NOMO-1 (cell line): ENCODE results near the gene FTH1.
A peak's percentile ranks its signal among the peaks of the same experiment; 100 is the strongest.
"Not testable (repeated sequence)": the region's sequence is repeated elsewhere in the genome, so short reads cannot be mapped to it uniquely, and the experiment has no call there.

Source experiments
- DNase-seq, 2 experiments: peaks; one replicate each; lab custom pipeline; 2025; ENCODE audit not compliant: unreplicated experiment in 2 of 2; lab: John Stamatoyannopoulos, UW

FTH1 gene

GRCh38 chr11:61967116-61967923 is at the start of gene FTH1:
Gene FTH1 (minus strand): TSS chr11:61967634. CDS start chr11:61967425, 209 bp downstream.
- peak; percentile 73 to 87 for DNase-seq

GRCh38 chr11:62015615-62016014 is 48.2 kb upstream of the FTH1 start:
- DNase-seq: no peak

- DNase-seq: no peak
These were observed 46.4 kb upstream of the FTH1 start for GRCh38 chr11:62013537-62014476.

DNA sequence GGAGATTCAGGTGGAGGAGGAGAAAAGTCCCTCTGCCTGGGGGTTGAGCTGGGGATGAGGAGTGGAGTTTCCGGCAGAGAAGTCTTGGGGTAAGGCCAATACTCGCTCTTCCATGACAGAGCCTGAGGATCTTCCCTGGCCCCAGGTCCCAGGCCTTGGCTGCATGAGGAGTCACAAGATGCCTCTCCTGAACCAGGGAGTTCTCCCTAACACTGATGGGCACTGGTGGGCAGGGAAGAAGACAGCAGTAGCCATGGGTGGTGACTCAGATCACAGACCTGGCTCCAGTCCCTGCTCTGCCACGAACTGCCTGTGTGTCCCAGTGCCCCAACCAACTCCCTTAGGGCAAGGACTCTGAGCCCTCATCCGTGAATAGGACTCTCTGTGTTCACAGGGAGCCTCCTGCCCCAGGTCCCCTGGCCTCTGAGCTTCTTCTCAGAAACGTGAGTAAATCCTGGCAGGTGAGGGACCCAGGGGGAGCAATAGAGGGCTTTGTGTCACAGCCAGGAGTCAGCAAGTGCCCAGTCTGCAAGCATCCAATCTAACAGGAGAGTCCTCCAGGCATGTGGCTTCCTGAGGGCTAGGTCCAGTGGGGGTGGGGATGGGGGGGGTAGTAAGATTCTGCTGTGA is 45.5 kb upstream of the FTH1 start:
- no peak for DNase-seq

DNA sequence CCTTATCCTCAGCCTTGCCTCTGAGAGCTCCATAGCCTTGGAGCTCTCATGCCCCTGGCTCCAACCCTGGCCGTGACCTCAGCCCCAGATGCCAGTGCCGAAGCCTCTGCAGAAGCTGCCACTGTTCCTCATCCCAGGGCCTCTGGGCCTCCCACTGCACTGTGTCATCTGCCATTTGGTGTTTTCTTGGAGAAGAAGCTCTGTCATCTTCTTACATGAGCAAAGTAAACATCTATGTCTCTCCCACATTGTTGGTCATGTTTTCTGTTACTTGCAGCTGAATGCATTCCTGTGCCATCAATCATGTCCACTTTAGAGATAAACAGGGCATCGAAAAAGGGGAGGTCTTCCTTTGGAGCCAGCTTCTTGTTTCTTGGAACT is 45.0 kb upstream of the FTH1 start:
- no peak for DNase-seq

DNA sequence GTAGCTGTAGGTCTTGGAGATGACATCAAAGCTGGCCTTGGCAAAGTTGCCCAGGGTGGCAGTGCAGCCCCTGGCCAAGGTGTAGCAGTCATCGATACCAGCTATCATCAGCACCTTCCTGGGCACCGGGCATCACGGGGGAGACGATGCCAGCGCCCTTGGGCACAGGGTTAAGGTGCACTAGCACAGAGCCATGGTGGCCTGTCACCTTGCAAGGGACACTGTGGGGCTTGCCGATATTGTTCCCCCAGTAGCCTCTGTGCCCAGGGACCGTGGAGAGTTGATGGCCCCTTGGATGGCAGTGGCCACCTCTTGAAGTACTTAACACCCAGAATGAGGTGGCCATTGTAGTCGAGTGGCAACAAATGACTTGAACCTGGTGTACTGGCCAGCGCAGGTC is 44.4 kb upstream of the FTH1 start:
- DNase-seq: no peak

DNA sequence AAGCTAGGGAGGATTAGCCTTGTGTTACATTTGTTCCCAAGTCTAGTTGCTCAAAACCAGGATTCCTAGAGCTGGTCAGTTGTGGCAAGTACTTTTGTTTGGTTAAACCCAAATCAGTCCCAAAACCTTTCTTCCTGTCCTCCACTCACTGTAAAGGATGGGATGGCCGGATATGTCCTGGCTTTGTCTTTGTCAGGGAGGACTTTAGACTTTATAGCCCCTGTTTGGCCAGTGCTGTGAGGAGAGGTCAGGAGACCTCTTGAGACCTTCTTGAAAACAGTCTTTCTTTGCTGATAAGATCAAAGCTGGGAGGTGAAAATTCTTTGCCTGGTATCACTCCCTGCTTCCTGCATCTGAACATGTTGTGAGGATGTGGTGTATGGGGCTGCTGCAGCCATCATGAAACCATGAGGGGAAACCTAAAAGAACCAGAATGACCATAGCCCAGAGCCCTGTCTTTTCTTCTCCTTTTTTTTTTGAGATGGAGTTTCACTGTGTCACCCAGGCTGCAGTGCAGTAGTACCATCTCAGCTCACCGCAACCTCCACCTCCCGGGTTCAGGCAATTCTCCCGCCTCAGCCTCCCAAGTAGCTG is 43.6 kb upstream of the FTH1 start:
- DNase-seq: no peak

DNA sequence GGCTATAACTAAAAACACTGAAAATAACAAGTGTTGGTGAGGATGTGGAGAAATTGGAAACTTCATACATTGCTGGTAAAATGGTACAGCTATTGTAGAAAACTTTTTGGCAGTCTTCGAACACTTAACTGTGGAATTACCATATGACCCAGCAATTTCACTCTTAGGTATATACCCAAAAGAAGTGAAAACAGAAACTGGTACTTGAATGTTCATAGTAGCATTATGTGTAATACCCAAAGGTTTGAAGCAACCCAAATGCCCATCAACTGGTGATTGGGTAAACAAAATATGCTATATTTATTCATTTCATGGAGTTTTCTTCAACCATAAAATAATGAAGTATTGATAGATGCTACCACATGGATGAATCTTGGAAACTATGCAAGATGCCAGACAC is 40.8 kb upstream of the FTH1 start:
- DNase-seq: no peak

GRCh38 chr11:62004473-62004872 is 37.0 kb upstream of the FTH1 start:
- DNase-seq: peak; percentile 26 to 40

DNA sequence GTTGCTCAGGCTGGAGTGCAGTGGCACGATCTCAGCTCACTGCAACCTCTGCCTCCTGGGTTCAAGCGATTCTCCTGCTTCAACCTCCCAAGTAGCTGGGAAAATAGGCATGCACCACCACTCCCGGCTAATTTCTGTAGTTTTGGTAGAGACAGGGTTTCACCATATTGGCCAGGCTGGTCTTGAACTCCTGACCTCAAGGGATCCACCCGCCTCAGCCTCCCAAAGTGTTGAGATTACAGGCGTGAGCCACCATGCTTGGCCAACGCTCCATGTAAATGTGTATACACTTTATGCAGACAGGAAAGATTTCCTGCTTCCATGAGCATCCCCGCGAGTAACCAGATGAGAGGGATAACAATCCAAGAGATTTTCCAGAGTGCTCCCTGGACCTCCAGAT is 34.8 kb upstream of the FTH1 start:
- not testable (repeated sequence) for DNase-seq

DNA sequence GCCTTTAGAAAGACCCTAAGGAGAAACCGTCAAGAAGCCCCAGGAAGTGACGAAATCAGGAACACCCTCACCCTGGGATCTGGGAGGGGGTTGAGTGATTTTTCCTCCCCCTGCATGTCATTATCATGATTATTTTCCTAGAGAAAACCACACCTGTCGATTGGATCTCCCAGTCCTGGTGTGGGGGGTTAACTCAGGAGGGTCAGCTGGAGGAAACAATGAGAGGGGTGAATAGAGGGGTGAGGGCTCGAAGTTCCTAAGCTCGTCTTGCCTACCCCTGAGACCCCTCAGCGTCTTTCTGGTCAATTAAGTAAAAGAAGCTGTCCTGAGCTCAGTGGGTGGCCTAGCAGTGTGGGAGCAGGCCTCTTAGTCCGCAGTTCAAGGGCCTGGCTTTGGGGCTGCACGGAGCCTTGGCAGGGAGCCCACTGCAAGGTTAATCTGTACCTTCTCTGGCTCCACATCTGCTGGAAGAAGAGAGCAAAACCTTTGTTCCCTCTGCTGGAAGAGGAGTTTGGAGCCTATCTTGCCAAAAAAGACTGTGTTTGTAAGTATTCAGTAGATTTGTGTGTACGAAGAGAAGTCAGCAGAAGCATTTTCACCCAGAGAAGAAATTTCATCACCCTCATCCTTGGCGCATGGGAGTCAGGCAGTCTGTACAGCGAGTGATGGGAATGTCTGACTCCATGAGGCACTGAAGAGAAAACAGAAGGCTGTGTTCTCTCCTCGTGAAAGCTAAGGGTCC is 34.2 kb upstream of the FTH1 start:
- no peak for DNase-seq

DNA sequence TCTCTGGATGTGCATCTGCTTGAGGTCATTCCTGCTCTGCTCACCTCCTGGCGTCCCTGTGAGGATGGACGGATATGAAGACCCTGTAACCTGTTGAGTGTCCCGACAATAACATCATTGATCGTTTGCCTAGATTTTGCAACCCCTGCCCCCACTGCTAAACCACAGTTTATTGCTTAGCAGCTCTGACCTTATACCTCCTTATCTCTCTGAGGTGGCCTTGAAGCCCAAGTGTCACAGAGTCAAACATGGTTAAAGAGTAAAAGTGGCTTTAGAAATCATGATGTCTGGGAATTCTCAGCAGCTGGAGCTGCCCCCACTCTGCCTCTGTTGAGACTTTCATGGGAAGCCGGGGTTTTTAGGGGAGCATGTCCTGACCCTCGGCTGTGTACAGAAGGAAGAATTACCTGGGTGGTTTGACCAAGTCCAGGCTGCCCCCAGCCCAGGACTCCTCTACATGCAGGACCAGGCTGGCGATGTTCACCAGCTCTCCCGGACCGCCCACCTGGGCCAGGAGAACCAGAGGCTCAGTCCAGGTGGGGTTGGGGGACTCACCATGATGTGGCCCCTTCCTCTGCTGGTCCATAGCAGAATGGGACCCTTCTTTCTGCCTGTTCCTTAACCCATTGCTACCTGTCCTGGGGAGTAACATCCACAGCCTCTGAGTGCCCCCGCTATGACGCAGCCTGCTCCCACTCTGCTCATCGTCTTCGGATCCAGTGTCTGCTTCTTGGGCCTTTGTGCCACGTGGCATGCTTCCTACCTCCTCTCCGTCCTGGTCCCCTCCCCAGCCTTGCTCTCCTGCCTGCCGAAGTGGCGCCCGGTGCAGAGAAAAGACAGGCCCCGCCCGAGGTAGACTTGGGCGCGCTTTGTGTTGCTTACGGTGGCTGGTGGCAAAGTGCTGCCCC is 33.4 kb upstream of the FTH1 start:
- DNase-seq: no peak

DNA sequence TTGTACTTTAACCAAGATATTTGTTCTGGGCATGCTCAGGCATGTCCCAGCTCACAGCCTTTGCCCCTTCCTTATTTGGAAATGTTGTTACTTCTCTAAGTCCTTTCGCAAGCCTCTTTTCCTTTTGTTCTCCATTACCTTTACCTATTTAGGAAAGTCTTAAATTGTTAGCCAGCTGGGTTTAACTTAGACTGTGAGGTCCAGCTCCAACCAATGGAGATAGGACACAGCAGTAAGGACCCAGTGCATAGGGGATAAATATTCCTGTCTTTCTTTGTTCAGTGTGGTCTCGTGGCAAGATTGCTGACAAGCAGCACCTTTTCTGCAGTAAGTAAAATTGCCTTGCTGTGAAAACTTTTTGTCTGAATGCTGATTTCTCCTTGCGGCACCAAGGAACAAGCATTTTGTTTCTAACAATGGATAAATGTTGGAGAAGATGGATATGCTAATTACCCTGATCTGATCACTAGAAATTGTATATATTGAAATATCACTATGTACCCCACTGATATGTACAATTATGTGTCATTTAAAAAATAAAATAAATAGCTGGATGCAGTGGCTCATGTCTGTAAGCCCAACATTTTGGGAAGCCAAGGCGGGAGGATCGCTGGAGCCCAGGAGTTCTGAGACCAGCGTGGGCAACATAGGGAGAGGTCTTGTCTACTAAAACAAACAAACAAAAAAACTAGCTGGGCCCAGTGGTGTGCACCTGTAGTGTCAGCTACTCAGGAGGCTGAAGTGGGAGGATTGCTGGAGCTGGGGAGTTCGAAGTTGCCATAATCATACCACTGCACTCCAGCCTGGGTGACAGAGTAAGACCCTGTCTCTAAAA is 31.9 kb upstream of the FTH1 start:
- DNase-seq: peak; percentile 1 to 8

DNA sequence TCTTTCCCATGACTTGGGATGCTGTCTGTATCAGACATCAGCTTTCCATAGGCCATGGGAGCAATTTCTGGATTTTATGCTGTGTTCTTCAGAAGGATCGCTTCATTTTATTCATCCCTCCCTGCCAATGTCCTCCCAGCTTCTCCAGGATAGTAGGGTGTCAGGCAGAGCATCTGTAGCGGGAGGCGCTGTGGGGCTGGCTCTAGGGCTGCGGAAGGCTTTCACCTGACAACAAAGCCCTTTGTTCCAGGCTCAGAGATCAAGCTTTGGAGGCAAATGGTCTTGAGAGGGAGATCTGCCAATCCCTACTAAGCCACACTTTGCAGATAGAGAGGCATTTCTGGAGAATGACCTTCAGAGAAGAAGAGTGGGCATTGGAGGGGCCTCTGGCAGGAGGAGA is 29.5 kb upstream of the FTH1 start:
- no peak for DNase-seq

GRCh38 chr11:61994981-61995380 is 27.5 kb upstream of the FTH1 start:
- no peak for DNase-seq

GRCh38 chr11:61985869-61986268 is 18.4 kb upstream of the FTH1 start:
- no peak for DNase-seq

DNA sequence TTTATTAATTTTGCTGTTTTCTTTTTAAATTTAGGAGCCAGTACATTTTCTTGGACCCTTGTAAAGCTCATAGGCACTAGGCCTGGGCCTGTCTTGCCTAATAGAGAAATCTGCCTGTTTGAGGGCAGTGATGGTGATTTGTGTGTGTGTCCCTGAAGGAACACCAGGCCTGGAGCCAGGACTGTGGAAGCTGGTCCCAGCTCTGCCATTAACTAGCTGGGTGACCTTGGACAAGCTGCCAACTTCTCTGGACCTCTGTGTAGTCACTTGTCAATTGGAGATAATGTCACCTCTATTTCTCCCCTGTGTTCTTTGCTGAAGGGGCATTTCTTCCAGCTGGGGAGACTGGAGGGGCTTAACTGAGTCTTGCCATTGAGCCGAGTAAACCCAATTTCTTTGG is 16.0 kb upstream of the FTH1 start:
- no peak for DNase-seq

DNA sequence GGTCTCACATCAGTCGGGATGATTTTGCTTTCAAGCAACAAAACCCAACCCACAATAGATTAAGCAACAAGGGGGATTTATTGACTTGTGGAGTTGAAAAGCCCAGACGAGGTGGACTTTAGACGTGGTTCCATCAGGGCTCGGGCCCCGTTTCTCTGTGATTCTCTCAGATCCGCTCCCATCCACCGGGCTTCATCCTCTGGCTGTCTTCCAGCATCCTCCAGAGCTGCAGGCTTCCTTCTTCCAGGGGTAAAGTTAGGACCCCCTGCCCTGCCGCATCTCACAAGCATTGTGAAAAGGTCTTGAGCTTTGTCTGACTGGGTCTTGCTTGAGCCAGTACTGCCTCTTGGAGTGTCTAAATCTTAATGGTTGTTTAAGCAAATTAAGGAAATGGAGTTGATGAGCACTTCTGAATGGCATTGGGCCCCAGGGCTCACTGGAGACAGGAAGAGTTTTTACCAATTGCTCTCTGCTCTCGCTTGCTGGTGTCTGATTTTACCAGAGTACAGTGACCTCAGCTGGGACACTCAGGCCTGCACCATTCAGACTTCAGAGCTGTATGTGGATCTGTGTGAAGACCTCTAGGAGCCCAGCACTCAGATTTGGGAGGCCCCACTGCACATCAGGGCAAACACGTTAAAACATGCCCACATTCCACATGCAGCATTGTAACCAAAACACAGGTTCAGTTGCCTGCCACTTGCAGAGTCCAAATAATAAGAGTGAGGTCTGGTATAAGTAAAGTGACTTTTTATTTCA is 13.5 kb upstream of the FTH1 start:
- no peak for DNase-seq
